NCI-H2081 (cell line): ENCODE results near the gene LANCL3.
"Not testable (repeated sequence)": the region's sequence is repeated elsewhere in the genome, so short reads cannot be mapped to it uniquely, and the experiment has no call there.

Source experiments
- DNase-seq, 2 experiments: peaks; one replicate each; lab custom pipeline; 2025; lab: John Stamatoyannopoulos, UW

Gene LANCL3

DNA sequence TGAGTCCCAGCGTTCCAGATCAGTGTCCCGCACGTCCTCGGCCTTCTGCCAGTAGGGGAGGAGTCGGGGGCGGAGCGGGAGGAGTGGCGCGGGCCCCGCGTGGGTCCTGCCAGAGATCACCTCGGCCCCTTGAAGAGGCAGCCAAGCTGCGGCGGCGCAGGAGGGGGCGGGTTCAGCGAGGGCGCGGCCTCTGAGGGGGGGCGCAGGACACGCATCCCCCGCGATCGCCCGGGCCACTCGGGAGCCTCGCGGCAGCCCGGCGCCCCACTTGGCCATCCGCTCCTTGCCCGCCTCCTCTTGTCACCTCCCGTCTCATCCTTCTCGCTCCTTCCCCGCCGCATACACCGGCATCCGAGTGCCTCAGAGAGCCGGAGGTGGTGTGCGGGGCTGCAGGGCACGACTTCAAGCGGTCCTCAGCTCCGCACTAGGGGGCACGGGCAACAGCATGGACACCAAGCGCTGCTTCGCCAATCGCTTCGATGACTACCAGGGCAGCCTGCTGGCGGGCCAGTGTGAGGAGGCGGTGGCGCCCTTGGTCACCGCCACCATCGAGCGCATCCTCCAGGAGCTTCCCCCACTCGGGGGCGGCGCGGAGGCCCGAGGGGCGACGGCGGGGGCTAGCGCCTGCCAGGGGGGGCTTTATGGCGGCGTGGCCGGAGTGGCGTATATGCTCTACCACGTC, at the start of gene LANCL3:
TSS of gene LANCL3 (plus strand) at position 236 of the 682 bp plus-strand sequence. CDS start at position 446, 210 bp downstream.
- not testable (repeated sequence) for DNase-seq

DNA sequence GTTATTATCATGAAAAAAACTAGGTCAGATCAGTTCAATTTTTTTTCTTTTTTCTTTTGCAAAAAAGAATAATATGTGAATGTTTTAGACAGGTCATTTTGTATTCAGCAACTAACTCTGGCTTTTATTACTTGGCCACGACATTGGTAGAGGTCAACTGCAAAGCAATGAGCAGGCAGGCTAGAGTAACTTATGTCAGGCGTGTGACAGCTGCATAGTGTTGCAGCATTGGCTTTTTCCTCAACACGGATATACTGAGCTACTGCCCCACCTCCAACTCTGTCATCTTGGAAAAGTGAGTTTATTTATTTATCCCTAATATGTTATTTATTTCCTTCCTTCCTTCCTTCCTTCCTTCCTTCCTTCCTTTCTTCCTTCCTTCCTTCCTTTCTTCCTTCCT, 47.8 kb upstream of the LANCL3 start:
- not testable (repeated sequence) for DNase-seq

DNA sequence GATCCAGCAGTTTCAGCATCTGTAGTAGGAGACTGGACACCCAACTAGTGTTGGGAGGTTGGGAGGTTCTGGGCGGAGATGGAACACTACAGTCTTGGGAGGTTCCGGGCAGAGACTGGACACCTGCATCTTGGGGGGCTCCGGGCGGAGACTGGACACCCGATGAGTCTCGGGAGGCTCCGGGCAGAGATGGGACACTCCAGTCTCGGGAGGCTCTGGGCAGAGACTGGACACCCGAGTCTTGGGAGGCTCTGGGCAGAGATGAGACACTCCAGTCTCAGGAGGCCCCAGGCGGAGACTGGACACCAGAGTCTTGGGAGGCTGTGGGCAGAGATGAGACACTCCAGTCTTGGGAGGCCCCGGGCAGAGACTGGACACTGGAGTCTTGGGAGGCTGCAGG, 29.5 kb upstream of the LANCL3 start:
- no peak for DNase-seq

DNA sequence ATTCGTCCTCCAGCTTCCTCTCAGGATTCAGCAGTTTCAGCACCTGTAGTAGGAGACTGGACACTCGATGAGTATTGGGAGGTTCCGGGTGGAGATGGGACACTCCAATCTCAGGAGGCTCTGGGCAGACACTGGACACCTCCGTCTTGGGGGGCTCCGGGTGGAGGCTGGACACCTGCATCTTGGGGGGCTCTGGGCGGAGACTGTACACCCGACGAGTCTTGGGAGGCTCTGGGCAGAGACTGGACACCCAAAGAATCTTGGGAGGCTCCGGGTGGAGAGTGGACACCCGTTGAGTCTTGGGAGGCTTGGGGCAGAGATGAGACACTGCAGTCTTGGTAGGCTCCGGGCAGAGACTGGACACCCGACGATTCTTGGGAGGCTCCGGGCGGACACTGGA, 28.7 kb upstream of the LANCL3 start:
- DNase-seq, result no peak

DNA sequence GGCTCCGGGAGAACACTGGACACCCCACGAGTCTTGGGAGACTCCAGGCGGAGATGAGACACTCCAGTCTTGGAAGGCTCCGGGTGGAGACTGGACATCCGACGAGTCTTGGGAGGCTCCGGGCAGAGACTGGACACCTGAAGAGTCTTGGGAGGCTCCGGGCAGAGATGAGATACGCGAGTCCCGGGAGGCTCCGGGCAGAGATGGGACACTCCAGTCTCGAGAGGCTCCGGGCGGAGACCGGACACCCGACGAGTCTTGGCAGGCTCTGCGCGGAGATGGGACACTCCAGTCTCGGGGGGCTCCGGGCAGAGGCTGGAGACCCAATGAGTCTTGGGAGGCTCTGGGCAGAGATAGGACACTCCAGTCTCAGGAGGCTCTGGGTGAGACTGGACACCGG, 28.1 kb upstream of the LANCL3 start:
- DNase-seq, result no peak

DNA sequence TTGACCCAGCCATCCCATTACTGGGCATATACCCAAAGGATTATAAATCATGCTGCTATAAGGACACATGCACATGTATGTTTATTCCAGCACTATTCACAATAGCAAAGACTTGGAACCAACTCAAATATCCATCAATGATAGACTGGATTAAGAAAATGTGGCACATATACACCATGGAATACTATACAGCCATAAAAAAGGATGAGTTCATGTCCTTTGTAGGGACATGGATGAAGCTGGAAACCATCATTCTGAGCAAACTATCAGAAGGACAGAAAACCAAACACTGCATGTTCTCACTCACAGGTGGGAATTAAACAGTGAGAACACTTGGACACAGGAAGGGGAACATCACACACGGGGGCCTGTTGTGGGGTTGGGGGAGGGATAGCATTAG, 26.9 kb upstream of the LANCL3 start:
- DNase-seq, result not testable (repeated sequence)

DNA sequence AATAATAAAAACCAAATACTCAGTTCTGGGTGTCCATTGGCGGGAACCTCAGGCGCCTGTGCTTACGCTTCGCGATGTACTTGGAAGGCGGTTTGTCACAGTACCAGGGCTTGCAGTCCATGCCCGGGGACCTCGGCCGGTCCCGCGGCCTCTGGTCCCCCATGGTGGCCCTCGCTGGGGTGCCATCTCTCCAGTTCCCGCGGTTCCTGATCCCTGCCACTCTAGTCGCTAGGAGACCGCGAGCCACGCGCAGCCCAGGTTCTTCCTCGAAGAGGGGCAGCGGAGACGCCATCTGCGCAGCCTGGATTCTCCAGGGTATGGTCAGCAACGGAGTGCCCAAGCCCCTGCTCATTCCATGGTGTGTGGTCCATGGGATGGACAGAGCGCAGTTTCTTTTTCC, 26.4 kb upstream of the LANCL3 start:
- DNase-seq, result no peak

DNA sequence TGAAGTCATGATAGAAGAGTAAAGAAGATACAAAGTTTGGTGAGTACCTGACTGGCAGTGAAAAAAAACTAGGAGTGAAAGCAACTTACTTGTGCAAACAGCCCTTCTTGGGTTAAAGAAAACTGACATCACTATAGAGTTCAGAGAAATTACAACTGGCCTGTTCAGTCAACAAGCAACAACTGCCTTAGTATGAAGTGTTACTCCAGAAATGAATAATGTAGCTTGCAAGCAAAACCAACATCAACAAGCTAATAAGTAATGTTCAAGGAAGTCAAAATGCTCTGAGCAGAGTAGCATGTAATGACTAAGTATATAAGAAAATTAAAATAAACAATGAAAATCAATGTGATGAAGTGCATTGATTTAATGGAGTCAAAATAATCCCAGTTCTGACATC, 21.8 kb upstream of the LANCL3 start:
- not testable (repeated sequence) for DNase-seq

DNA sequence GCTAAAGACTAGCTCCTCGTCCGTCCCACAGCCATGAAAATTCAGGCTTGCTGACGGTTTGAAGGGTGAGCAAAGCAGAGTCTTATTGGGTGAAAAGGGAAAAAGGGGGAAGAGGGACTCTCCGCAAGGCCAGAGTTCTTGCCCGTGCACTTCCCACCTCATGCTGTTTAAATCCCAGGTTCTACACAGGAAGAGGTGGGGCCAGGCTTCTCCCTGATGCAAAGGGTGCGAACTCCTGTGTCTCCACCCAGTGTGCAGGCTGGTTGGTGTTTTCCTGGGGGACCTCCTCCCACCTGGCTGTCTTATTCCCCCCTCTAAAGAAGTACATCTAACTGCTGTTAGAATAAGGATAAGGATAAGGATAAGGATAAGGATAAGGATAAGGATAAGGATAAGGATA, 18.0 kb upstream of the LANCL3 start:
- DNase-seq, result no peak

DNA sequence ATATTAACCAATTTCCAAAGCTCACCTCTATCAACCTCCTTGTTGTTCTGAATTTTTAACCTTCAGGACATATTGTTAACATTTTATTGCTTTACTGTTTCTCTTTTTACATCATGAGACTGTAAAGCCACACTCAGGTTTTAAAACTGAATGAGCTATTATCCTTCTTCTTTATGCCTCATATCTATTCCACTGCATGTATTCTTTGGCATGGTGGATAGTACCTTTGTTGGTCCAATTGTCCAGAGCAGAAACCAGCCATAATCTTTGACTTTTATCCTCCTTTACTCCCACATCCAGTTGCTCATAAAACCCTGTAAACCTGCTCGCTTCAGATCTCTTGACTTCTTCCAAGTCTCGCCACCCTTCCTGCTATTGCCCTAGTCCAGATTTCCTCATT, 6.2 kb upstream of the LANCL3 start:
- DNase-seq, result not testable (repeated sequence)

DNA sequence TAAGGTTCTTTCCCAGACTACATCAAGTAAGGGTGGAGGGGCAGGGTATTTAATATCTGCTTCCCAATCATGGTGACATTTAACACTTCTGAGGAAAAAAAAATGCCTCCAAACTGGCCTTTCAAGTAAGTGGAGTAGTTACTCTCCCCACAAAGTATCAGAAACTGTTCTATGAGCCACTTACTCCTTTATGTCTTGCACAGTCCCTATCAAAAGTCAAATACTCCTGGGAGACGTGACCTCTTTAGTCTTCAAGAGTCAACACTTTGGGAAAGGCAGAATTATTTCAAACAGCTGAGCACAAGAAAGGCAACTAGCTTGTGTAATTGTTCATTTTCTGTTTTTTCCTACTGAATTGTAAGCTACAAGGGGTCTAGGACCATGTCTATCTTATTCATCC, 1.1 kb upstream of the LANCL3 start:
- DNase-seq, result not testable (repeated sequence)

DNA sequence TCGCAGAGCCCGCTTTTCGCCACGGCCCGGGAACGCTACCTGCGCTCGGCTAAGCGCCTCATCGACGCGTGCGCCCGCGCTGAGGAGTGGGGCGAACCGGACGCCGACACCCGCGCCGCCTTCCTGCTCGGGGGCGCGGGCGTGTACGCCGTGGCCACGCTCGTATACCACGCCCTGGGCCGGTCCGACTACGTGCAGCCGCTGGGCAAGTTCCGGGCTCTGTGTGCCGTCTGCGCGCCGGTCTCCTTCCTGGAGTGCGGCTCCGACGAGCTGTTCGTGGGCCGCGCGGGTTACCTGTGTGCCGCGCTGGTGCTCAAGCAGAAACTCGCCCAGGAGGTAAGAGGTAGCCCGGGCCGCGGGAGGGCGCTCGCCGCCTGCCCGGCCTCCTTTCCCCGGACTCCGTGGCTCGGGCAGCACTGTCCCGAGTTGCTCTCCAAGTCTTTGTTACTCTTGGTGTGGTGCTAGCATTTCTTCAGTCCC, 687 bp downstream of the LANCL3 start:
- not testable (repeated sequence) for DNase-seq

DNA sequence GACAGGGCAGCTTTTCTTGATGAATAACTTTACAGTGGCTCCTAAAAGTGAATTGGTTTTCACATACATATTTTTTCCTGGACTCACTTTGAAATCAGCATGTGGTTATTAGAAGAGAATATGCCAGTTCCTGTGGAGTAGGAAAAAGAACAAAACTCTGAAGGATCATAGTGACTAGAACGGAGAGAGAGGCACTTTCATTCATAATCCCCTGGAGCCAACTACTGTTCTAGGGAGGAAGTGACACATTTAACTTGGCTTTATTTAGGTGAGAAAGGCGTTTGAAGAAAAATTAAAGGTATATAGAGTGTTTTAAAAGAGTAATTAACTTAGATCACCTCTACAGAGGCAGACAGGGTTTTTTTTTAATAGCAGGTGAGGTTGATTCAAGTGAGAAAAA, 1.7 kb downstream of the LANCL3 start:
- not testable (repeated sequence) for DNase-seq

DNA sequence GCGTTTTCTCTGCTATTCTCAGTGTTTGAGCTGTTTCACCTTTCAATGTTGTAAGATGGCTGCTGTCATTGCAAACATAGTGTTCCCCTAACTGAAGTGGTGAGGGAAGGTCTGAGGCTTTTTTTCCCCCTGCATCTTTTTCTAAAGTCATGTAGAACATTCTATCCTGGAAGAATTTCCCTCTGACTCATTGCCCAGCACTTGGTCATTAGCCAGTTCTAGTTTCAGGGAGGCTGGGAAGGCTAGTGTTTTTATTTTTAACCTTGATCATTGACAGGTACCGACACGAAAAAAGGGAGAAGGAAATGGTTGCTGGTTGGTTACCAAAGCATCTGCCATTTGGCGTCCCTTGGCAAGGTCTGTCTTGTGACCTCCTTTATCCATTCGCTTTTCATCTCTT, 6.6 kb downstream of the LANCL3 start:
- DNase-seq, result no peak

DNA sequence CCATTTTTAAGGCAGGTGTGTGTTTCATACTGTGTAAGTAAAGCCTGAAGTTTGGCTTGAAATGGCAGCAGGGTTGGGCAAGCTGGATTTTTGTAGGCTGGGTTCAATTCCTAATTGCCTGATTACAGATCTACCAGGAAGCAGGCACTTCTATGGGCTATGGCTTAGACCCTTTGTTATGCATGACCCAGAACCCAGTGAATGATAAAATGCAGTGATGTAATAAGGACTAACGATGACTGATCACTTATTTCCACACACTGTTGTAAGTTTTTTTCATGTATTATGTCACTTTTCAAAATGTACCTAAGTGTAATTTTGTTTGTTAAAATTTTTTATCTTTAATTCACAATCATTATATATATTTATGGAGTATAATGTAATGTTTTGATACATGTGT, 8.6 kb downstream of the LANCL3 start:
- DNase-seq, result no peak

DNA sequence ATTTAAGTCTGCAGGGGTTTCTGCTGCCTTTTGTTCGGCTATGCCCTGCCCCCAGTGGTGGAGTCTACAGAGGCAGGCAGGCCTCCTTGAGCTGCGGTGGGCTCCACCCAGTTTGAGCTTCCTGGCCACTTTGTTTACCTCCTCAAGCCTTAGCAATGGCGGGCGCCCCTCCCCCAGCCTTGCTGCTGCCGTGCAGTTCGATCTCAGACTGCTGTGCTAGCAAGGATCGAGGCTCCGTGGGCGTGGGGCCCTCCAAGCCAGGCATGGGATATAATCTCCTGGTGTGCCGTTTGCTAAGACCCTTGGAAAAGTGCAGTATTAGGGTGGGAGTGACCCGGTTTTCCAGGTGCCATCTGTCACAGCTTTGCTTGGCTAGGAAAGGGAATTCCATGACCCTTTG, 15.9 kb downstream of the LANCL3 start:
- DNase-seq, result not testable (repeated sequence)

DNA sequence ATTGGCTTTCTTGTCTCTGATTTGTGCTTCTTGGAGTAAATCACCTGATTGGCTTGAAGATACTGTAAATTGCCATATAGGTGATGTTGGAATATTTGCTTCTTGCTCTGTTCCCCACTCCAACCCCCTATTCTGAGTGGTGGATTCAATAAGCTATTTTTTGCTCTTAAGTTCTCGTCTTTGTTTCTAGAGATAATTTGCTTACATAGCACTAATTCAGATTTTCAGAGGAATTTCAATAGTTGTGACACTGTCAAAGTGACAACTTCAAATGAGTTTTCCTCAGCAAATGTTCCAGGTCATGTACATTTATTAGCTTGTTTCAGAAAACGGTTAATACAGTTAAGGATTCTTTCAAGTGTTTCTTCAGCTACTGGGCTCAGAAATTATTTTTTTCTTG, 18.6 kb downstream of the LANCL3 start:
- DNase-seq, result no peak

DNA sequence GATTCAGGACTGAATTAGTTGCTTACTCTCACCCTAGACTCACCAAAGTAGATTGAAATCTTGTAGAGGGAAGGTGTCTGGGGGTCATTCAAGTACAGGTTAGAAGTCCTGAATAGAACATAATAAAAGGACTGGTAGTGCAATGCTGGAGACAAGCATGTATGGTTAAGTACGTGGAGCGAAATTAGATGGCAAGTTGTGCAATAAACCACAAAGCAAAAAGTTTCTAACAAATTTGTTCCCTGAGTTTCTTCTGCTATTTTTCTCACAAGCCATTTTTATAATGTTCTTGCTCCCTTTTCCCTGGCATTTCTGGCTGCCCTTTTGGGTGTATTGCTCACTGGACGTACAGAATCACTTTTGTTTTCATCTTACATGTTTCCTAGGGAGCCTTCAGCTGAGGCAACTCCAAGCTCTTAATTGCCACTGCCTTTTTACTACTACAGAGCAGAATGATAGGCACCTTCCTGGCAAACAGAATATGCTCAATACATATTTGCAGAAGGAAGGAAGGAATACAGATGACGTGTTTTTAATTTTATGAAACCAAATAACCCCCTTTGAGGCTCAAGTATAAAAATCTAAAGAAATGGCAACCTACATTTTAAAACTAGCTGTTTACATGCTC, 23.4 kb downstream of the LANCL3 start:
- DNase-seq, result no peak

DNA sequence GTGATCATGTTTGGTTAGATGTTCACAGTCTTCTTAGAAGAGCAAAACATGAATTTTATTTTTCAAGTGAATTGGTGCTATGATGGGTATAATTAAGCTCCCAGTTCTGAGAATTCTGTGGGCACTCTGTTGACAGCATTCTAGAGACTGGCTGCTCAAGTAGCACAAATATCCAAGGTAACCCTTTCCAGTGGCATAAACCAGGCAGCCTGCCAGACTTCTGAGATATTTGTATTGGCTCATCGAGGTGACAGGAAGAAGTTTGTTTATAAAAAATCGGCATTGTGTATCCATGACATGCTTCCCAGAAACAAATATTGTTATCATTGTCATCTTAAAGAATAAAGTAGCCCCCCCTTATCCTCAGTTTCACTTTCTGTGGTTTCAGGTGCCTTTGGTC, 28.3 kb downstream of the LANCL3 start:
- peak in 1 of 2 experiments; percentile 5 for DNase-seq

DNA sequence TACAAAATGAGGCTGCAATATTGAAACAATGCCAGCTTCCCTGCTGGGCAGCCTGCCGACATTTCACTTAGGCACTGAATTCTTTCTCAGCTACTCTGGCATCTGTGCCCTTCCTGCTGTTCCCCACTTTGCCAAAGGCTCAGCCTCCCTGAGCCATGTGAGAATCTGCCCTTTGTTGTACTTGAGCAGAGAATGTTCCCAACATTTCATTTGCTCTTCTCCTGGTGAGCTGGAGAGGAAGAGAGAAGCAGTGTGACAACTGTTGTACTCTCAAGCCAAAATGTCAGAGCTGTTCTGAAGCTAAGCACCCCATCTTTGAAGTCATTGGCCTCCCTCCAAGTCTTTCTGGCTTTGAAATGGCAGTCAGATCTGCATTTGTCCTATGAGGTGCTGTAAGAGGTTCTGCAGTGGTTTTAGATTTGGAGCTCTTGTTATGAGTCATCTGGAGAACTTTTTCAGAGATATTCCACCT, 32.5 kb downstream of the LANCL3 start:
- DNase-seq, result no peak

DNA sequence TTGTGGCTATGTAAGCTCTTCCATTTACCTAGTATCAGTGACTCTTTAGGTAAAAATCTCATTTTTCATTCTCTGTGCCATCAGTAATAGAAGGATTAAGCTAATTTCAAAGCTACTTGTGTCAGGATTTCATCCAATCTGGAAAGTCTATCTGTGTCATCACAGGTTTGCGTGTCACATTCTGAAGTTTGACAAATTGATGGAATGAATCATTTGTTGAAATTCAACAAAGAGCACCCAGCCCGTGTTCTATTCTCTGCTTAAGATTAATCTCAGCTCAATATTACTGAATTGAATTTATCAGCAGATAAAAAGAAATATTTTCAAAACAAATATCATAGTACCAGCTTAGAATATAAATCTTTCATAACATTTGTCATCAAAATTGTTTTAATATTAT, 35.8 kb downstream of the LANCL3 start:
- no peak for DNase-seq

DNA sequence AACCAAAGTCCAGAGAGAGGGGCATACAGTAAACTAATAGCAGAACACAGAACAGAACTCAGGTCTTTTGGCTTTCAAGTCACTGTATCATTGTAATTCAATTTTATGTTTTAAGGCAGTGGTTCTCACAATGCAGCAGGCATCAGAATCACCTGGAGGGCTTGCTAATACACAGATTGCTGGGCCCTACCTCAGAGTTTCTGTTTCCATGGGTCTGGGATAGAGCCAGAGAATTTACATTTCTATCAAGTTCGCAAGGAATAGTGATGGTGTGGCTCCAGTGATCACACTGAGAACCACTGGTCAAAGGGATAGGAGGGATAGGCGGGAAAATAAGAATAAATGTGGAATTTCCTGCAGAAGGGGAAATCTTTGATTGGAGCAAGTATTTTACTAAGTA, 36.7 kb downstream of the LANCL3 start:
- DNase-seq, result no peak

DNA sequence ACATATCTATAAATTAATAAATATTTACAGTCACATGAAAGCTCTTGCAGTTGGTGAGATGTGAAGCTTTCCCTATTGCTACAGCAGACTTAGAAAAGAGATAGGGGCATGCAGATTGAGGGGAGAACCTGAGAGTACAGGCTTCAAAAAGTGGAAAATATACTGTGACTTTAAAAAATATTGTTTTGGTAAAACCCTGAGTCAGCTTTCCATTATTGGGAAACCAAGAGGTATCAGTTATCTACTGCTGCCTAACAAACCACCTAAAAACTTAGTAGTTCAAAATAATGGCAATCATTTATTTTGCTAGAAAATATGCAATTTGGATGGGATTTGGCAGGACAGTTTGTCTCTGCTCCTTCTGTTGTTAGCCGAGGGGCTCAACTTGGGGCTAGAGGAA, 38.3 kb downstream of the LANCL3 start:
- DNase-seq, result no peak

DNA sequence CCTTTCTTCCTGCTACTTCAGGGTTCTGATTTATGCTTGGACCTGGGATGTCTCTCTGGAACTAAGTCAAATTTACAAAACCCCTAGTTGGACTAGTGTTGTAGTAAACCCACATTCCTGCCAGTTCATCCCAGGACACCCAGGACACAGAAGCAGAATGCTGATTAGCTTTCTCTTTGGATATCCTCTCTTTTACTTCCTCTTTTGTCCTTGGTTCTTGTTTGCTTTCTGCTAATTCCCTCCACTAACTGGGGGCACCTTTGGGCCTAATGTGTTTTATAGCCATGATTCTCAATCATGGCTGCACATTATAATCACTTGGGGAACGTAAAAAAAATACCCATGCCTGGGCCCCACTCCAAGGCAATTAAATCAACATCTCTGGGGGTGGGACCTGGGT, 42.5 kb downstream of the LANCL3 start:
- DNase-seq, result no peak
